ENCODE data around the gene TBX5. TPM values are rescaled to one million over a fixed set of nuclear protein-coding genes. Genes with fewer than 3 reads are reported as not detected.

The TBX5 gene
- total RNA-seq, 2 donors from 2014 or later: not detected

GRCh38 chr12:114327765-114328164 lies 78.2 kb downstream of the TBX5 start:
- no peak for ATAC-seq
- Mint-ChIP-seq H3K36me3 (peaks cover 0 to 6% of the 10 kb centered on the region in 2 donors), H3K27ac (no peak overlapping the region), H3K9me3 (peaks cover 25 to 28% of the 10 kb centered on the region in 2 donors)
- DNase-seq (ENCODE audit: low spot score in 2 of 2): no peak

DNA sequence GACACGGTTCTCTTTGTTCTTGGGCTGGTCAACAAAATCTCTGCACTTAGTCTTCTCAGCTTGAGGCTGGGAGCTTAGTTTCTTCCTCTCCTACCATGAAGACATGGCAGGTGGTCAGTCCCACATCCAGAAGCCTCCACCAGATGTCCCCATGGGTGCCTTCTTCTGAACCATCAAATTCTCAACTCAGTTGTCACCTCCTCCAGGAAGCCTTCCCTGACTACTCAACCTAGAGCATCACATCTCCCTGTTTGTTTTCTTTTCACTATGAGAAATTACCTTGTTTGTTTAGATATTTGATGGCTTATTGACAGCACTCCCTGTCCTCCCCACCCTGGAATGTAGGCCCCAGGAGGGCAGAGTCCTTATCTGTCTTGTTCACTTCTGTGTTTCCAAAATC lies 84.4 kb downstream of the TBX5 start:
- H3K36me3 Mint-ChIP-seq: no peaks in the 10 kb centered on the region
- DNase-seq (ENCODE audit: low spot score in 2 of 2): no peak
- H3K27ac Mint-ChIP-seq: no peak overlapping the region
- peaks cover 6 to 9% of the 10 kb centered on the region in 2 donors for H3K9me3 Mint-ChIP-seq
- no peak for ATAC-seq

- H3K27ac Mint-ChIP-seq: no peak overlapping the region
- peaks cover 6 to 8% of the 10 kb centered on the region in 2 donors for H3K9me3 Mint-ChIP-seq
- H3K36me3 Mint-ChIP-seq: no peaks in the 10 kb centered on the region
- no peak for ATAC-seq
- no peak for DNase-seq (ENCODE audit: low spot score in 2 of 2)
These were observed 85.0 kb downstream of the TBX5 start for GRCh38 chr12:114320968-114321367.

GRCh38 chr12:114320101-114320500 lies 85.8 kb downstream of the TBX5 start:
- Mint-ChIP-seq H3K27ac (no peak overlapping the region), H3K36me3 (no peaks in the 10 kb centered on the region), H3K9me3 (peaks cover 6 to 8% of the 10 kb centered on the region in 2 donors)
- ATAC-seq (no peak), DNase-seq (ENCODE audit: low spot score in 2 of 2) (no peak)

DNA sequence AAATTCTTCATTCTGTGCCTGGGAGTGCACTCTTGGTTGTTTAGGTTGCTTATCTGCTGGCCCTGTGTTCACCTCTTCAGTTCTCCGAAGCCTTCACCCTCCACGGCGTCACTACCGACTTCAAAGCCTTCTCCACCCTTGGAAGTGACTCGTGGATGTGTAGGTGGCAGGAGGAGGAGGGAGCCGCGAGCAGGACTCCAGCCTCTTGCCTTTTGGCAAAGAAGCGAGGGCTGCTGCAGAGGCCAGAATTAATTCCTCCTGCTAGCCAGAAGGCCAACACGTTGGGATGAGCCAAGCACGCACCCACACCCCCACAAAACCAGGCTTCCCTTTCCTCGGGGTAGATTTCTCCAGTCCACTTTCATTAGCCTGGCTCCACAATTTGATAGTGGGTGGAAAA lies 86.5 kb downstream of the TBX5 start:
- ATAC-seq (no peak), DNase-seq (ENCODE audit: low spot score in 2 of 2) (no peak)
- Mint-ChIP-seq H3K27ac (no peak overlapping the region), H3K9me3 (peaks cover 6 to 8% of the 10 kb centered on the region in 2 donors), H3K36me3 (no peaks in the 10 kb centered on the region)

DNA sequence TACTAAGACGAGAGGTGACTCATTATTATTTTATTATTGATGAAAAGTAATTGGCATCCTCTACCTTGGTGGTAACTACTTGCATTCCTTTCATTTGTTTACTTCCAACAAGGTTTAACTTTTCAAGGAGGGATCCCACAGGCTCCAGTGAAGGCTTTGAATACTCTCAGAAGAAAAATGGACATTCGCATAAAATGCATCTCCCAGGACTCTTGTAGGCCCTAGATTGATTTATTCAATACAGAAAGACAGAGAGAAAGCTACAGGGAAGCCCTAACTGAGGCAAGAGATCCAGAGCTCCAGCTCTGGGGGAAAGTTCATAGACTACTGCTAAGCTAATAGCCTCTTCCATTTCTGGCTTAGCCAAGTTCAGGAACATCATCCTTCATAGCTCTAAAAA lies 87.0 kb downstream of the TBX5 start:
- Mint-ChIP-seq H3K9me3 (peaks cover 6 to 8% of the 10 kb centered on the region in 2 donors), H3K27ac (no peak overlapping the region), H3K36me3 (no peaks in the 10 kb centered on the region)
- ATAC-seq (no peak), DNase-seq (ENCODE audit: low spot score in 2 of 2) (no peak)

- Mint-ChIP-seq H3K36me3 (no peaks in the 10 kb centered on the region), H3K9me3 (no peaks in the 10 kb centered on the region), H3K27ac (no peak overlapping the region)
- no peak for DNase-seq (ENCODE audit: low spot score in 2 of 2)
- no peak for ATAC-seq
These were observed 89.9 kb downstream of the TBX5 start for GRCh38 chr12:114316076-114316475.

DNA sequence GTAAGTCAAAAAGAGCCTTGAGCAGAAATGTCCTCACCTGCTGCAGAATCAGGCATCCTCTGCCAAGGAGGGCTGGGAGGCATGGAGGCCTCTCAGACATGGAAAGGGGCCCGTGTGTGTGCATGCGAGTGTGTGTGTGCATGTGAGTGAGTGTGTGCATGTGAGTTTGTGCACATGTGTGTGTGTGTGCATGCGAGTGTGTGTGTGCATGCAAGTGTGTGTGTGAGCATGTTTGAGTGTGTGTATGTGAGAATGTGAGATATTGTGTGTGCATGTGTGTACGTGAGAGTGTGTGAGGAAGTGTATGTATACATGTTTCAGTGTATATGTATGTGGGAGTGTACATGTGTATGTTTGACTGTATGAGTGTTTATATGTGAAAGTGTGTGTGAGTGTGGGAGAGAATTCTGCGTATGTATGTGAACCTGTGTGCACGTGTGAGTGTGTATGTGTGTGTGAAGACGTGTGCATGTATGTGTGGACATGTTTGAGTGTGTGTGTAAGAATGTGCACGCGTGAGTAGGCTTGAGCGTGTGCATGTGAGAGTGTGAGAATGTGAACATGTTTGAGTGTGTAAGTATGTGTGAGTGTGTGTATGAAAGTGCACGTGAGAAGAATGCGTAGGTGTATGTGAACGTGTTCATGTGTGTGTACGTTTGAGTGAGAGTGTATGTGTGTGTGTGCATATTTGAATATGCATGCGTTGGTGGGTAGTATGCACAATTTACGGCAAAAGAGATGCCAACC lies 90.8 kb downstream of the TBX5 start:
- no peak for ATAC-seq
- Mint-ChIP-seq H3K36me3 (no peaks in the 10 kb centered on the region), H3K27ac (no peak overlapping the region), H3K9me3 (peaks cover 0 to 5% of the 10 kb centered on the region in 2 donors)
- DNase-seq (ENCODE audit: low spot score in 2 of 2): no peak

DNA sequence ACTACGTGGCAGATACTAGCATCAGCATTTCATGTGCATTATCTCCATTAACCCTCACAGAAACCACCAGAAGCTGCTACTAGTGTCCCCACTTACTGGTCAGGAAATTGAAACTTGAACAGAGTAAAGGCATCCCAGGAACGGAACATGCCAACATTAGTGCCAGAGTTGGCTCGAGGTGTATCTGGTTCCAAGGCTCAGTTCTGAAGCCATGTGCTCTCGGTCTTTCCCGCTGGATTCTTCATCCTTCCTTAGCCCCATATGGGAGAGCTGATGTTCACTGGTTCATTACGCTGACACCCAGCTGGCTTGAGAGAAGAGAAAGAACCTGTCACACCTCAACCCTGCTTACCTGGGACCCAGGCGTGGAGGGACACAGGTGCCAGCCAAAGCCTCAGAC lies 91.5 kb downstream of the TBX5 start:
- Mint-ChIP-seq H3K27ac (no peak overlapping the region), H3K9me3 (peaks cover 0 to 5% of the 10 kb centered on the region in 2 donors), H3K36me3 (no peaks in the 10 kb centered on the region)
- DNase-seq (ENCODE audit: low spot score in 2 of 2) (no peak), ATAC-seq (no peak)

DNA sequence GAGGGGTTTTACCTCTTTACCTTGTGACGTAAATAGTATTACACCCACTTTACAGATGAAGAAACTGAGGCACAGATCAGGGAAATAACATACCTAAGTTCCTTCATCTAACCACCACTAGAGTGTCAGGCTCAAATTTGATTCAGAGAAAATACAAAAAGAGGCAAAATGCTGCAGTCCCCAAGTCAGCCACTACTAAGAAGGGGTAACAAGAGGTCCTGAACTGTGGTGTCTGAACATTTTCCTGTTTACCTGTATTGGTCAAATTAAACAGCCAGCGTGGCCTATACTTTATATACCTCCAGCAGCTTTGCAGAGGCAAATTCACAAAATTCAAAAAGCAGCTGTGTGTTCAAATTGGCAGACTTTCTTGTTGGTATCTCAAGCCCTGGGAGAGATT lies 92.0 kb downstream of the TBX5 start:
- Mint-ChIP-seq H3K9me3 (peaks cover 3 to 7% of the 10 kb centered on the region in 2 donors), H3K36me3 (no peaks in the 10 kb centered on the region), H3K27ac (no peak overlapping the region)
- ATAC-seq (no peak), DNase-seq (ENCODE audit: low spot score in 2 of 2) (no peak)

DNA sequence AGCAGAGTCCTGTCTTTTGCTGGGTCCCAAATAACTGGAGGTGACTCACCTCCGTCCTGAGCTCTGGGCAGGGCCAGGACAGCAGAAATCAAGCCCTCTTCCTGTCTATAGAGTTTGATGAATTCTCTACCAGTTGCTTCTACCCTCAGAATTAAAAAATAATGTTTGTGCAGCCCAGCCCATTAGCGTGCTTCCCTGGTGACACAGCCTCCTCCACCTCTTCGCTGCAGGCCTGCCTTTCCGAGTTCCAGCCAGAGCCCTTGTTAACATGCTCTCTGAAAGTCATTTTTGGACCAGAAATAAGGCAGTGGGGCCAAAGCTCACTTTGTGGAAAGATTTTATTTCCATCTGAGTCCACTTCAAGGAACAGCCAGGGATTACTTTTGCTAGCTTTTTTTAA lies 94.0 kb downstream of the TBX5 start:
- H3K36me3 Mint-ChIP-seq: no peaks in the 10 kb centered on the region
- no peak for DNase-seq (ENCODE audit: low spot score in 2 of 2)
- no peak overlapping the region for H3K27ac Mint-ChIP-seq
- peaks cover 13 to 14% of the 10 kb centered on the region in 2 donors for H3K9me3 Mint-ChIP-seq
- ATAC-seq: no peak

- DNase-seq (ENCODE audit: low spot score in 2 of 2) (no peak), ATAC-seq (no peak)
- no peaks in the 10 kb centered on the region for H3K36me3 Mint-ChIP-seq
- H3K27ac Mint-ChIP-seq: no peak overlapping the region
- H3K9me3 Mint-ChIP-seq: peaks cover 18% of the 10 kb centered on the region in 2 donors
These were observed 99.3 kb downstream of the TBX5 start for GRCh38 chr12:114306646-114307045.

DNA sequence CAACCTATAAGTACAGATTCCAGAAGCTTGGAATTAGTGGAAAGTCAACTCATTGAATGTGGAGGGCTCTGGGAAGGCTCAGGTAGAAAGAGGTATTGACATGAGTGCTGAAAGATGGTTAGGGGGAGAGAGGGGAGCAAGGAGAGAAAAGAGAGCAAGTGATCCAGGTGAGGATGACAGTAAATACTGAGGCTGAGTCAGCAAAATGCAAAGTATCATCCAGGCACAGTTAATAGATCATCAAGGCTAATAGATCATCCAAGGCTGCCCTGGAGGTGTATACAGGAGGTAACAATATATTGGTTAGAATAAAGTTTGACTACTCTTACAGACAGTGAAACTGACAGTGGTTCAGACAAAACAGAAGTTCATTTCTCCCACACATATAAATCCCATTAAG lies 100.5 kb downstream of the TBX5 start:
- ATAC-seq (no peak), DNase-seq (ENCODE audit: low spot score in 2 of 2) (no peak)
- Mint-ChIP-seq H3K27ac (no peak overlapping the region), H3K9me3 (peaks cover 15 to 21% of the 10 kb centered on the region in 2 donors), H3K36me3 (no peaks in the 10 kb centered on the region)
